Fibroblast of skin of scalp (primary cell): ENCODE results near the gene CISD2. TPM values are rescaled to one million over a fixed set of nuclear protein-coding genes. Genes with fewer than 3 reads are reported as not detected.
"Not testable (repeated sequence)": the region's sequence is repeated elsewhere in the genome, so short reads cannot be mapped to it uniquely, and the experiment has no call there.

Experiments
- DNase-seq: peaks from one replicate; pipeline ENCODE4 v3.0.0-alpha.2; 2013
- polyA plus RNA-seq, 2 experiments: library from polyadenylated mRNA; unstranded; fragments of 120-200 nt; gene quantifications; one replicate each; pipeline ENCODE4 v1.2.1, GENCODE V29; 2013; ENCODE audit not compliant: insufficient read length in 2 of 2

Gene CISD2, protein sequence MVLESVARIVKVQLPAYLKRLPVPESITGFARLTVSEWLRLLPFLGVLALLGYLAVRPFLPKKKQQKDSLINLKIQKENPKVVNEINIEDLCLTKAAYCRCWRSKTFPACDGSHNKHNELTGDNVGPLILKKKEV
- polyA plus RNA-seq (2013, experiment 1 of 2; ENCODE audit: insufficient read length) = 43.1 TPM
- polyA plus RNA-seq (2013, experiment 2 of 2; ENCODE audit: insufficient read length) = 42.3 TPM

DNA sequence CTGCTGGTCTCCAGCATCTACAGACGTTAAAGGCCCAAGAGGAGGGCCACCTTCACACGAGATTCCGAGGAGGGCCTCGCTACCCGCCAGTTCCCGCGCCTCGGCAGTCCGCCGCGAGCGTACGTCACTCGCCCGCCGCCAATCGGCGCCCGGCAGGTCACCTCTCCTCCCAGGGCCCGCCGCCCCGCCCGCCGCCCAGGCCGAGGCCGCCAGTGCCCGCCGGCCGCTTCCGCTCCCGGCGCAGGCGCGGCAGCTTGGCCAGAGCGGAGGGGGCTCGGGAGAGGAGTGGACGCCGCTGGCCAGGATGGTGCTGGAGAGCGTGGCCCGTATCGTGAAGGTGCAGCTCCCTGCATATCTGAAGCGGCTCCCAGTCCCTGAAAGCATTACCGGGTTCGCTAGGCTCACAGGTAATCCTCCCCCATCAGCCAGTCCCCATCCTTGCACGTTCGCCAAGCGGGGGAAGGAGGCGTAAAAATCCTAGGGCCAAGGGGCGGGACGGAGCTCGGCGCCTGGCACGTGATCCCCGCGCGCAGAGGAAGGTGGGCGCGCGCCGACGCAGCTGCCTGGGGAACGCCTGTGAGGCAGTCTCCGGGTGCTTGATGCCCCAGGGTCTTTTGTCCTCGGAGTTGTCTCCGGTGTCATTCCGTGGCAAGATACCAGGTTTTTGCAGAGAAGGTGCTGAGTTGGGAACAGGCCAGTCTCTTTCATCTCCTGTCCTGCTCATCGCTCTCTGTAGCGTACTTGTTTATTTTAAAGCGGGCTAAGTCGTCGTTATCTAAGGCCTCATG, at the start of gene CISD2:
TSS of gene CISD2 (plus strand) at position 212 of the 788 bp plus-strand sequence. CDS start at position 305, 93 bp downstream.
- peak; percentile 92 for DNase-seq

DNA sequence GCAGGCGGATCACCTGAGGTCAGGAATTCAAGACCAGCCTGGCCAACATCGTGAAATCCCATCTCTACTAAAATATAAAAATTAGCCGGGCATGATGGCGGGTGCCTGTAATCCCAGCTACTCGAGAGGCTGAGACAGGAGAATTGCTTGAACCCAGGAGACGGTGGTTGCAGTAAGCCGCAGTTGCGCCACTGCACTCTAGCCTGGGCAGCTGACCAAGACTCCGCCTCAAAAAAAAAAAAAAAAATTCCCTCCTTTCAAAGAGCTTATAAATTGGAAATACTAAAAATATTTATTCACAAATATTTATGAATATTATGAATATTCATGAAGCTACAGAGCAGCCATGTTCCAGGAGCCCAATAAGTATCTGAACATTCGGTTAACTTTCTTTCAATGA, 49.7 kb upstream of the CISD2 start:
- not testable (repeated sequence) for DNase-seq

GRCh38 chr4:102819588-102820365, 49.0 kb upstream of the CISD2 start:
- DNase-seq = no peak

- DNase-seq = no peak
Measured at GRCh38 chr4:102823464-102823863, 45.3 kb upstream of the CISD2 start.

DNA sequence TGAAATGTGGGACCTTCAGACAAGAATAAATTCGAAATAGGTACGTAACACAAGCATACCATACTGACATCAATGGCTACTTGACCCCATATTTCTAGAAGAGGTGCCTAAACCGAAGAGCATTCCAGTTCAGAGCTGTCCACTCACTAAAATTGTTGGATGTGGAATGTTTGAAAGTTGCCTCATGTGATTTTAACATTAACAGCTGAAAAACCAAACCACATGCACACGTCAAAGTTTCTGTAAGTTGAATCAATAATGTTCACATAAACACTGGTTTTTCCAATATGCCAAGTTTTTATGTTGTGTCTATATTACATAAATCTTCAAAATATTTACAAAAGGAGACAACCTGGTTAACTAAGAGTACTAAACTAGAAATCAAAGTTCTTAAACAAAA, 44.9 kb upstream of the CISD2 start:
- DNase-seq = no peak

- DNase-seq = no peak
Measured at GRCh38 chr4:102824398-102824797, 44.4 kb upstream of the CISD2 start.

GRCh38 chr4:102825261-102826091, 43.3 kb upstream of the CISD2 start:
- peak; percentile 78 for DNase-seq

- DNase-seq = no peak
Measured at GRCh38 chr4:102826105-102826889, 42.5 kb upstream of the CISD2 start.

DNA sequence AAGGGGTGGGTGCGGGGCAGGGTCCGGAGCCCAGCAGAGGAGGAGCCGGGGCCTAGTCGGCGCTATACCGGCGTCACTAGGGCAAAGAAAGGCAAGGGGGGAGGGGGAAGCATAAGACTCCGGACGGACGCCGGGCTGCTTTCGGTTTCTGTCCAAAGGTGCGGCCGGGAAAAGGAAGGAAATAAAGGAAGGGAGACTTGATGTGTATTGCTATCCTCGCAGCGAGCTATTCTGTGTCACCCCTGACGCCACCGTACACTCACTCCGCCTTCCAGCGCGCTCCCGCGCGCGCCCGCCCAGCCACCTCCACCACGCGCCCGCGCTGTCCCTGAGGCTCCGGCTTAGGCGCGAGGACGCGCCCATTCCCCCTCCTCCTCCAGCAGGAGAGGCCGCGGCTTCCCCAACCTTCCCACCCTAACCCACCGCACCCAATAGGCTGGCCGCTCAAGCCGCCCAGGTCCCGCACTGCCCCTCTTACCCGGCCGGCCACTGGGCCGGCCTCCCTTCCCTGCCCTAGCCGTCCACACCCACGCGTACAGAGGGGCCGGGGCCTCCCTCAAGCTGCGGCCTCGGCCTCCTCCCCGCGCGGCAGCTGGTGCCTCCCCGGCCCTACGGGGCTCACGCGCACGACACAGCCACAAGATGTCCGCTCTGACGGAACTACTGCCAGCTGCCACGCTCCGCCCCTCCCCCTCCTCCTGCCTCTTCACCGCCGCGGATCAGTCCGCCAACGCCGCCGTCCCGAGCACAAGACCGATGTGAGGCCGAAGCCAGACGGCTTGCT, 41.7 kb upstream of the CISD2 start, which contains the start of gene UBE2D3:
TSS of gene UBE2D3 (minus strand) at position 662 of the 784 bp plus-strand sequence. CDS start 1,043 bp downstream, outside the sequence.
- DNase-seq = peak; percentile 97

GRCh38 chr4:102827674-102828496, 40.9 kb upstream of the CISD2 start:
- peak; percentile 100 for DNase-seq

GRCh38 chr4:102828497-102828808, 40.3 kb upstream of the CISD2 start:
- DNase-seq = no peak

DNA sequence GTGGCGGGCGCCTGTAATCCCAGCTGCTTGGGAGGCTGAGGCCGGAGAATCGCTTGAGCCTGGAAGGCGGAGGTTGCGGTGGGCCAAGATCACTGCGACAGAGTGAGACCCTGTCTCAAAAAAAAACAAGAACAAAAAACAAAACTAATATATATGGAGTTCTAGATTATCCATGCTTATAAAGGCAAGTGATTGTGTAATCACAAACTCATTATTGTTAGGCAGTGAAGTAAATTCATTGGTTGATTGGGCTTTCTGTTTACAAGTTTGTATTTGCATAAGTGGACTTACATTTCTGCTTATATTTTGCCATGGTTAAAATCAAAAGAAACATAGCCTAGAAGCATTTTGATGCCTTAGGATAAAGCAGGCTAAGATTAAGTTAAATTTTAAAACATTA, 39.0 kb upstream of the CISD2 start:
- no peak for DNase-seq

DNA sequence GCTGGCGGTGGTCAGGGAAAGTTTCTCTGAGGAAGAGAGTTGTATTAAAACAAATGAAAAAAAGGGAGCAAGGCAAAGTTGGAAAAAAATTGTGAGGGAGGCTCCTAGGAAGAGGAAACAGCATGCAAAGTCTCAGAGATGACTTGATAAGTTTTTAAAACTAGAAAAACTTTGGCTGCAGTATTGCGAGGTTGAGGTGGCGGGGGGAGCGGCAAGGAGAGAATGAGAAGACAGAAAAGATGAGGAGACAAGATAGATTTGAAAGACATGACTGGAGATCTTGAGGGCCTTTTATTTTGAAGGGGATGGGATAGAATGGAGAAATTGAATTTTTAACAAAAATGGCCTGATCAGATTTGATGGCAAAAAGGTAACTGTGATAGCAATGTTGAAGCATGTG, 36.7 kb upstream of the CISD2 start:
- no peak for DNase-seq

GRCh38 chr4:102832667-102833066, 36.1 kb upstream of the CISD2 start:
- DNase-seq = no peak

- DNase-seq = no peak
Measured at GRCh38 chr4:102836596-102836995, 32.2 kb upstream of the CISD2 start.

GRCh38 chr4:102842367-102842766, 26.4 kb upstream of the CISD2 start:
- DNase-seq = no peak

DNA sequence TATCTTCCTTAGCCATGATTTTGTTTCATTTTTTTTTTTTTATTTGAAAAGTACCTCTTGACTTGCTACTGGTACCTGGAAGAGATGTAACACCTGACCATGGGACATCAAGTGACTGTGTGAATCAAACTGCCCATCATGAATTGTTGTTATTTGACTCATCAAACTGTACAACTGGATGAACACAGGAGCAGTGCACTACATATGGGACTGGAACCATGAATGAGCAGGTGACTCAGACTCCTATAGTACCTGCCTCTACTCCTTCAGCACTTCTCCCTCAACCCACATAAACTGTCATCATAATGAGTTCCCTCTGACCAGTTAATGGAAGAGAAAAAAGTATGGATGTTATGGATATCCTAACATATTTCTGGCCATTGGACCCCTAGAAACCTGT, 25.5 kb upstream of the CISD2 start:
- no peak for DNase-seq

- peak; percentile 36 for DNase-seq
Measured at GRCh38 chr4:102843938-102844337, 24.9 kb upstream of the CISD2 start.

DNA sequence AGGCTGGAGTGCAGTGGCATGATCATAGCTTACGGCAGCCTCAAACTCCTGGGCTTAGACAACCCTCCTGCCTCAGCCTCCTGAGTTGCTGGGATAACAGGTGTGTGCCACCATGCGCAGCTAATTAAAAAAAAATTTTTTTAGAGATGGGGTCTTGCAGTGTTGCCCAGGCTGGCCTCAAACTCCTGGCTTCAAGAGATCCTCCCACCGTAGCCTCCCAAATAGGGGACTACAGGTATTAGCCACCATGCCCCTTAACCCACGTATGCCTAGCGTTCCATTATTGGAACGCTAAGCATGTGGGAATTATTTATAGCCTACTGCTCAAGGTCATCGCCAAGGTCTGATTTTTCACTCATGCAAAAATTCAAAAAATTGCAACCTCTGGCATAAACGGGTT, 21.1 kb upstream of the CISD2 start:
- DNase-seq = no peak

DNA sequence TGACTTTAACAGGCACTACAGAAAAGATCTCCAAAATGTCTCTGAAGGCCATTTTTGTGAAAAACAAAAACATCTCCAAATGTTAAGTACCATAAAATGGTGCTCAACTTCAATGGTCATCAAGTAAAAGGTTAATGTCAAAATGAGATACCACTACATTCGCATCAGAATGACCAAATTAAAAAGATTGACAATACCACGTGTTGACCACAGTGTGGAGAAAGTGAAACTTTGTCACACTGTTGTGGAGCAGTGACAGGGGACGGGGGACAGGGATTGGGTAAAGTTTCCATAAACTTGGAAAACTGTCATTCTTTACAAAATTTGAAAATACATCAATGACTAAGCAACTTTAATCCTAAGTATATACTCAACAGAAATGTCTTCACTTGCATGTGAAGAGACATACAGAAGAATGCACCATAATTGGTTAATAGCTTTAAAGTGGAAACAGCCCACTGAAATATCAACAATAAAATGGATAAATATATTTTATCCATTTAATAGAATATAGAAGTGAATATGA, 19.1 kb upstream of the CISD2 start:
- DNase-seq = no peak
